GM23248 (cell line): Measurements from ENCODE around the gene CLRN2.

Experiments
- EZH2 ChIP-seq: fragments of 200-600 bp; sonication (generic); IDR thresholded peaks from 2 replicates; pipeline ENCODE4 v1.6.1; 2018; ENCODE audit warnings: antibody characterized with exemption, mild to moderate bottlenecking; ENCODE audit not compliant: insufficient read depth, poor library complexity, severe bottlenecking
- EZH2phosphoT487 ChIP-seq: fragments of 200-600 bp; sonication (generic); IDR thresholded peaks from 2 replicates; pipeline ENCODE4 v1.6.1; 2018; ENCODE audit warnings: antibody characterized with exemption, moderate library complexity, mild to moderate bottlenecking, low read depth; ENCODE audit not compliant: insufficient read depth

- TF ChIP-seq EZH2 (no peak), EZH2phosphoT487 (no peak)
Observed at GRCh38 chr4:17494258-17495190, 20.4 kb upstream of the CLRN2 start.
